Astrocyte (in vitro differentiated cells and primary cell): Measurements from ENCODE around the gene MYCBP2. TPM values are rescaled to one million over a fixed set of nuclear protein-coding genes. Genes with fewer than 3 reads are reported as not detected.

Source experiments
- DNase-seq: peaks from one replicate; pipeline ENCODE4 v3.0.0-alpha.2; 2010; ENCODE audit warnings: low read depth
- FAIRE-seq: peaks from 2 replicates; lab custom pipeline; 2011; peaks lifted over from hg19 to GRCh38; lab: Jason Lieb, UNC
- H2AFZ ChIP-seq: 2 replicates; pipeline ENCODE4 v1.6.0; 2012; ENCODE audit warnings: low read depth, low read length, inconsistent platforms
- H3K27ac ChIP-seq: 2 replicates; pipeline ENCODE4 v1.5.1; 2011; ENCODE audit warnings: low read depth, low read length, inconsistent platforms
- H3K27me3 ChIP-seq: 2 replicates; pipeline ENCODE4 v1.6.0; 2011; ENCODE audit warnings: low read length, inconsistent platforms; ENCODE audit not compliant: insufficient read depth
- H3K36me3 ChIP-seq: 2 replicates; pipeline ENCODE4 v1.5.1; 2011; ENCODE audit warnings: low read length, inconsistent platforms; ENCODE audit not compliant: insufficient read depth
- H3K4me1 ChIP-seq: 2 replicates; pipeline ENCODE4 v1.5.1; 2011; ENCODE audit warnings: low read length, inconsistent platforms; ENCODE audit not compliant: insufficient read depth
- H3K4me2 ChIP-seq: 2 replicates; pipeline ENCODE4 v1.6.0; 2012; ENCODE audit warnings: low read length, inconsistent platforms
- H3K4me3 ChIP-seq: 2 replicates; pipeline ENCODE4 v1.5.1; 2011; ENCODE audit warnings: low read depth, mild to moderate bottlenecking, low read length, inconsistent platforms; ENCODE audit not compliant: insufficient read depth
- H3K79me2 ChIP-seq: 2 replicates; pipeline ENCODE4 v1.6.0; 2012; ENCODE audit warnings: mild to moderate bottlenecking, low read length, inconsistent platforms; ENCODE audit not compliant: insufficient read depth
- H3K9ac ChIP-seq: 2 replicates; pipeline ENCODE4 v1.6.0; 2012; ENCODE audit warnings: mild to moderate bottlenecking, low read length, inconsistent platforms
- H3K9me3 ChIP-seq: 2 replicates; pipeline ENCODE4 v1.5.1; 2012; ENCODE audit warnings: low read depth, mild to moderate bottlenecking, low read length, inconsistent platforms; ENCODE audit not compliant: insufficient read depth
- H4K20me1 ChIP-seq: 2 replicates; pipeline ENCODE4 v1.6.0; 2012; ENCODE audit warnings: low read length, inconsistent platforms; ENCODE audit not compliant: insufficient read depth
- H3K27ac Mint-ChIP-seq: one replicate; pipeline ENCODE4 v1.8.0; 2021; ENCODE audit warnings: mild to moderate bottlenecking, mixed read lengths; ENCODE audit not compliant: unreplicated experiment
- H3K27me3 Mint-ChIP-seq: one replicate; pipeline ENCODE4 v1.8.0; 2021; ENCODE audit warnings: low read depth, mixed read lengths; ENCODE audit not compliant: unreplicated experiment
- H3K36me3 Mint-ChIP-seq: one replicate; pipeline ENCODE4 v1.8.0; 2021; ENCODE audit warnings: low read depth, mixed read lengths; ENCODE audit not compliant: unreplicated experiment
- H3K4me1 Mint-ChIP-seq: one replicate; pipeline ENCODE4 v1.8.0; 2021; ENCODE audit warnings: low read depth, mixed read lengths; ENCODE audit not compliant: unreplicated experiment
- H3K4me3 Mint-ChIP-seq: one replicate; pipeline ENCODE4 v1.8.0; 2021; ENCODE audit warnings: mild to moderate bottlenecking, moderate library complexity, mixed read lengths; ENCODE audit not compliant: unreplicated experiment
- H3K9me3 Mint-ChIP-seq: one replicate; pipeline ENCODE4 v1.8.0; 2021; ENCODE audit warnings: mild to moderate bottlenecking, mixed read lengths; ENCODE audit not compliant: unreplicated experiment
- EZH2 ChIP-seq: IDR thresholded peaks from 2 replicates; pipeline ENCODE4 v1.6.1; 2012; ENCODE audit warnings: mild to moderate bottlenecking, low read length, inconsistent platforms; ENCODE audit not compliant: insufficient read depth
- total RNA-seq: library from RNA; stranded (reverse); gene quantifications from 2 replicates; pipeline ENCODE4 v1.2.1, GENCODE V29; 2021
- TF ChIP-seq, protein P1 (sequence below): IDR thresholded peaks from 2 replicates; pipeline ENCODE4 v1.5.1; 2011; ENCODE audit warnings: low read depth, mild to moderate bottlenecking, inconsistent platforms, low read length, moderate library complexity; ENCODE audit not compliant: insufficient read depth

MYCBP2 gene
- total RNA-seq, 1 donor from 2014 or later: 72.3 TPM

DNA sequence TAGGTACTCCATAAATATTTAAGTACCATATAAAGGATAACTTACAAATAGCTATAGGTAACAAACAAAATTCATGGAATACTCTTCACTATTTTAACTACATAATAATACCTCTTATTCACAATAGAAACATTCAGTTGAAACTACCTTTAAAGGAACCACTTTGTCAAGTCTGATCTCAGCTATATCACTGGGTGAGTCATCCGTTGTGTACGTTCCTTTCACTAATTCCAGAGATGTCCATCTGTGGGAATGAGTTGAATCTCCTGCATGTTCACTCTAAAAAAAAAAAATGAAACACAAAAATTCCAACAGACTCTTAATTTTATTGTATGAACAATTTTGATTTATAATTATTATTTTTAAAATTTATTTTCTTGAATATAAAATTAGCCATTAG lies 150.5 kb downstream of the MYCBP2 start:
- H3K4me3 Mint-ChIP-seq: no peak overlapping the region
- Histone ChIP-seq H3K79me2 (no peaks in the 10 kb centered on the region), H3K9ac (no peak overlapping the region), H3K4me3 (no peak overlapping the region), H4K20me1 (no peaks in the 10 kb centered on the region), H3K36me3 (peaks cover 11% of the 10 kb centered on the region), H3K27ac (no peak overlapping the region), H3K4me2 (no peak overlapping the region), H3K4me1 (no peaks in the 10 kb centered on the region), H3K27me3 (no peaks in the 10 kb centered on the region), H2AFZ (no peak overlapping the region), H3K9me3 (no peaks in the 10 kb centered on the region)
- H3K36me3 Mint-ChIP-seq: peaks cover 7% of the 10 kb centered on the region
- peak; percentile 76 for DNase-seq
- no peak for FAIRE-seq
- H3K27ac Mint-ChIP-seq: peak overlapping the region; percentile 58
- H3K27me3 Mint-ChIP-seq: no peaks in the 10 kb centered on the region
- H3K4me1 Mint-ChIP-seq: peaks cover 8% of the 10 kb centered on the region
- no peaks in the 10 kb centered on the region for H3K9me3 Mint-ChIP-seq
- no peak for TF ChIP-seq EZH2
- TF ChIP-seq, protein P1, sequence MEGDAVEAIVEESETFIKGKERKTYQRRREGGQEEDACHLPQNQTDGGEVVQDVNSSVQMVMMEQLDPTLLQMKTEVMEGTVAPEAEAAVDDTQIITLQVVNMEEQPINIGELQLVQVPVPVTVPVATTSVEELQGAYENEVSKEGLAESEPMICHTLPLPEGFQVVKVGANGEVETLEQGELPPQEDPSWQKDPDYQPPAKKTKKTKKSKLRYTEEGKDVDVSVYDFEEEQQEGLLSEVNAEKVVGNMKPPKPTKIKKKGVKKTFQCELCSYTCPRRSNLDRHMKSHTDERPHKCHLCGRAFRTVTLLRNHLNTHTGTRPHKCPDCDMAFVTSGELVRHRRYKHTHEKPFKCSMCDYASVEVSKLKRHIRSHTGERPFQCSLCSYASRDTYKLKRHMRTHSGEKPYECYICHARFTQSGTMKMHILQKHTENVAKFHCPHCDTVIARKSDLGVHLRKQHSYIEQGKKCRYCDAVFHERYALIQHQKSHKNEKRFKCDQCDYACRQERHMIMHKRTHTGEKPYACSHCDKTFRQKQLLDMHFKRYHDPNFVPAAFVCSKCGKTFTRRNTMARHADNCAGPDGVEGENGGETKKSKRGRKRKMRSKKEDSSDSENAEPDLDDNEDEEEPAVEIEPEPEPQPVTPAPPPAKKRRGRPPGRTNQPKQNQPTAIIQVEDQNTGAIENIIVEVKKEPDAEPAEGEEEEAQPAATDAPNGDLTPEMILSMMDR: no peak

DNA sequence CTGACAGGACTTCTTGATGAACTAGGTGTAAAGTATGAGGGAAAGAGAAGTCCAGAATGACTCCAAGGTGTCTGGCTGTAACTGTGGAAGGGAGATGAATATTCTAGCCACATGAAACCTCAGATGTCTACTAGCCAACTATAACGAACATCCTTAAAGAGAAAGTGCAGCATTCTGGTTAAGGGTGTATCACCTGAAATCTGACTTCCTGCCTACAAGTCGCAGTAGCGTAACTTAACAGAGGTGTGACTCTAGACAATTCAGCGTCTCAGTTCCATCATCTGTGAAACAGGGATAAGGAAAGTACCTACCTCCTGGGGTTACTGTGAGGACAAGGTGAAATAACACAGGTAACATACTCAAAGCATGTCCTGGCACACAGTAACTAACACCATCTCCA lies 154.2 kb downstream of the MYCBP2 start:
- no peak overlapping the region for H3K27ac Mint-ChIP-seq
- H4K20me1 ChIP-seq: no peaks in the 10 kb centered on the region
- peaks cover 2% of the 10 kb centered on the region for H3K36me3 Mint-ChIP-seq
- H3K4me3 Mint-ChIP-seq: no peak overlapping the region
- H3K4me3 ChIP-seq: no peak overlapping the region
- H3K4me1 Mint-ChIP-seq: peaks cover 8% of the 10 kb centered on the region
- no peaks in the 10 kb centered on the region for H3K79me2 ChIP-seq
- H2AFZ ChIP-seq: no peak overlapping the region
- H3K4me2 ChIP-seq: no peak overlapping the region
- H3K9me3 ChIP-seq: no peaks in the 10 kb centered on the region
- H3K9ac ChIP-seq: no peak overlapping the region
- FAIRE-seq (no peak), DNase-seq (no peak)
- H3K9me3 Mint-ChIP-seq: no peaks in the 10 kb centered on the region
- no peaks in the 10 kb centered on the region for H3K27me3 ChIP-seq
- H3K27ac ChIP-seq: no peak overlapping the region
- peaks cover 20% of the 10 kb centered on the region for H3K36me3 ChIP-seq
- H3K4me1 ChIP-seq: no peaks in the 10 kb centered on the region
- H3K27me3 Mint-ChIP-seq: no peaks in the 10 kb centered on the region
- TF ChIP-seq EZH2: no peak

DNA sequence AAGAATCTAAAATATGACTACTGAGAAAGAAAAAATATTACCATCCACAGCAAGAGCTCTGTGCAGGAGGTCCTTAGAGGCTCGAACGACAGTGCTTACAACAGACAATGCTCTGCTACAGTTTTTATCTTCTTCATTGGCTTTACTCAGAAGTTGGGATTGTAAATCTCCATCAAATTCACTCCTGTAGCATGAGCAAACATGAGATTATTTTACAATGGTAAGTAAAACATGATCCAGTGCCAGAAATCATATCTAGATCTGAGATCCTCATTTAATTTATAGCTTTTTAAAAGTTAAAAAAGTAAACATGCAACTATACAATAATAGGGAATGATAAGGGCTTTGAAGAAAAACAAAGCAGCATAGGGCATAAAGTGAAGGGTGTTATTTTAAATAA lies 155.4 kb downstream of the MYCBP2 start:
- Histone ChIP-seq H3K4me1 (no peaks in the 10 kb centered on the region), H3K9ac (no peak overlapping the region), H4K20me1 (no peaks in the 10 kb centered on the region), H3K36me3 (peaks cover 17% of the 10 kb centered on the region), H3K79me2 (no peaks in the 10 kb centered on the region), H3K9me3 (no peaks in the 10 kb centered on the region), H3K4me2 (no peak overlapping the region), H3K27ac (no peak overlapping the region), H3K27me3 (no peaks in the 10 kb centered on the region), H2AFZ (no peak overlapping the region), H3K4me3 (no peak overlapping the region)
- Mint-ChIP-seq H3K4me3 (no peak overlapping the region), H3K4me1 (peaks cover 5% of the 10 kb centered on the region), H3K27ac (no peak overlapping the region), H3K9me3 (no peaks in the 10 kb centered on the region), H3K36me3 (peaks cover 2% of the 10 kb centered on the region), H3K27me3 (no peaks in the 10 kb centered on the region)
- DNase-seq: no peak
- FAIRE-seq: no peak
- no peak for TF ChIP-seq EZH2
- TF ChIP-seq, protein P1: no peak
